ENCODE data around the gene RIMS4.
"Not testable (repeated sequence)": the region's sequence is repeated elsewhere in the genome, so short reads cannot be mapped to it uniquely, and the experiment has no call there.

RIMS4 gene

DNA sequence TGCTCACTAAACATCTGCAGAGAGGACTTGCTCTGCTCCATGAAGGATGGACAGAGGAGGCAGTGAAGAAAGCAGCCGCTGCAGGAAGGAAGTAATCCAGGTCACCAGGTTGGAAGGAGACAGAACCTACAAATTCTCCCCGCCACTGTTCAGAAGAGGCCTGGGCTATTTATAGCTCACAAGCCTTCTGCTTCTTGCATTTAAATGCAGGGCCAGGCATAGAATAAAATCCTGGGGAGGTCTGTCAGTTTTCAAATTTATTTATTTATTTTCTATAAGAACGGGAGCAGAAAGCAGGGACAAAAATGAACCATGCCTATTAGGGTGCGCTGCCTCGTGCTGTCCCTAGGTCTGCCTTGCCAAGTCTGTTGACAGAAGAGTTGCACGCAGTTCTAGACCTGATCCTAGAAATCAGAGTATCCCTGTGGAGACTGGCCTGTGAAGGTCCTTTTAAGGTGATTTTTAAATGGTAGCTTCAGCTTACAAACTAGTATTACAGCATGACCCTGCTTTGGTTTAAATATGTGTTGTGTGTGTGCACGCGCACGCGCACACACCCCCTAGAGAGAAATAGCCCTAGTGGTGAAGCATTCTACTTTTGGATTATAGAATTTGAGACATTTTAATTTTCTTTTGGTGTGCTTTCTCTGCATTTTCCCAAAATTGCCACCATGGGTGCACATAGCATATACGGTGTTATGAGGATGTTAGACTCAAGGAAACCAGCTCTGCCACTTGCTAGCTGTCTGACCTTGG lies 19.5 kb downstream of the RIMS4 start:
- no peak for DNase-seq

DNA sequence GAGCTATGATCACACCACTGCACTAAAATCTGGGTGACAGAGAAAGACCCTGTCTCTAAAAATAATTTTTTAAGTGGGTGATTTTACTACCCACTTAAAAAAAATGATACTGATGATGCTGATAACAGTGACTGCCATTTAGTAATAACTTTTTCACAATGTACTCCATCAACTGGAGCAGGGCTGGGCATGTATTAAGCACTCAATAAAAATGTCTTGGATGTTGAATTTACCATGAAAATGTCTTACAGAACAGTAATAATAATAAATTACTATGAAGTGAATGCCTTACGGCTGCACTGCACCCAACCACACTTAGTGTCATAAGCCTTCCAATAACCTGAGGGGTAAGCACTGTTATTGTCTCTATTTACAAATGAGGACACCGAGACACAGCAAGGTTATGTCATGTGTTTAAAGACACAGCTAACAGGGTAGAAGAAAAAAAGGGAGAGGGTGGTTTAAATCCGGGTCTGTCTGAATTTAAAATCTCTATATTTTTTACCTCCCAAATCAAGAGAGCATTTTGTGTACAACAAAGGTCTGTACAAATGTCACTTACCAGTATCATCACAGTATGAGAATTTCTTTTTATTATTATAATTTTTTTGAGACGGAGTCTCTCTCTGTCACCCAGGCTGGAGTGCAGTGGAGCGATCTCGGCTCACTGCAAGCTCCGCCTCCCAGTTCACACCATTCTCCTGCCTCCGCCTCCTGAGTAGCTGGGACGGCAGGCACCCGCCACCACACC lies 21.5 kb downstream of the RIMS4 start:
- DNase-seq, result no peak

DNA sequence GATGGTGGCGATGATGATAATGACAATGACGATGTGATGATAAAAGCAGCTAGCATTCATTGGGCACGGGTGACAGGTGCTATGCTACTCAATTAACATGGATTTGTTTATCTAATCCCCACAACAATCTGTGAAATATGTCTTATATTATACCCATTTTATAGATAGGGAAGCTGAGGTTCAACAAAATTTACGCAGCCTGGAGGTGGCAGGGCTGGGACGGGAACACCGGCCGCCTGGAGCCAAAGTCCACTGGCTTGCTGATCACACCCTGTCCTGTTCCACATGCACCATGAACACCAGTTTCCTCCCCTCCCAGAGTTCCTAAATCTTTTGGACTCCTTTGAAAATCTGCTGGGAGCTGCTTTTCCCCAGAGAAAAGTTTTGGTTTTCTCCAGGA lies 23.0 kb downstream of the RIMS4 start:
- no peak for DNase-seq

DNA sequence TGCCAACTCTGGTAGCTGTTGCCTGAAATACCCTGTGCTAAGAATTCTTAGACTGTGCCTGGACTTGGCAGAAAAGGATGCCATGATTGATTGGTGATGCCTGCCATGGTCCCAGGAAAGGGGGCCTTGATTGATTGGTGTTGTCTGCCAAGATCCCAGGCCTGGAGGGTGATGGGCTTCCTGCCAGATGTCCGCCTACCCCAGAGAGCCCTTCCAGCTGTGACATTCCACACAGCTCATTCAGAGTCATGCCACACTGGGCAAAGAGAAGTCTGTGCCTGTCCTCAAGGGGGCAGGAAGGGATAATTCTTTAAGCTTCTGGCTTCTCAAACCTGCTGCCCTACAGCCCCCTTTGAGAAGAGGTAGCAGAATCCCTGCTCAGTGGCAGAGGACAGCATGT lies 24.6 kb downstream of the RIMS4 start:
- DNase-seq, result no peak

DNA sequence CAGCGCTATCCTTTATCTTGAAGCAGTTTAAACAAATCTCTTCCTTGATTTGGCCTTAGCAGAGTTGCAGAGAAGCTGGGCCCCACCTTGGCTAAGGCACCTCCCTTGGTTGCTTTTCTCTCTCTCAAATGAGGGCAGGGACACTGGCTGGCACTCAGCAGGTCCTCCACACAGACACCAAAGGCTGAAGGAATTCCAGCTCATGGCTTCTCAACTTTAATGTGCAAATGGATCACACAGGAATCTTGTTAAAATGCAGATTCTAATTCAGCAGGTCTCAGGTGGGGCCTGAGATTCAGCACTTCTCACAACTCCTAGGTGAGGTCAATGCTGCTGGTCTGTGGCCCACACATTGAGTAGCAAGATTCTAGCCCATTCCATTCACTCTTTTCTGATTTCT lies 25.7 kb downstream of the RIMS4 start:
- DNase-seq, result no peak

DNA sequence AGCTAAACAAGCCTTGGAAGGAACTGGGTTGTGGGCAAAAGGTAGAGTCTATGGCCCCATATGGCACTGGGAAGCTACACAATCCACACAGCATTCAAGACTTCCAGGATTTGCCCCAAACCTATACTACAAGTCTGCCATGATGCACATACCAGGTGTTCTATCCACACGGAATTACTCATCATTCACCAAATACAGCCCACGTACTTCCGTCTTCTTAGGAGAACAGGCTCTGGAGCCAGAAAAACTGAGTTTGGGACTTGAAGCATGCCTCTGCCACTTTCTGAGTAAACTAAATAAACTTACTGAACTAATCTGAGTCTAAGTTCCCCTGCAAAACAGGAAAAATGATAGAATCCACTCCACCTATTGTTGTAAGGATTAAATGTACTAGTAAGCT lies 28.6 kb downstream of the RIMS4 start:
- DNase-seq, result no peak

DNA sequence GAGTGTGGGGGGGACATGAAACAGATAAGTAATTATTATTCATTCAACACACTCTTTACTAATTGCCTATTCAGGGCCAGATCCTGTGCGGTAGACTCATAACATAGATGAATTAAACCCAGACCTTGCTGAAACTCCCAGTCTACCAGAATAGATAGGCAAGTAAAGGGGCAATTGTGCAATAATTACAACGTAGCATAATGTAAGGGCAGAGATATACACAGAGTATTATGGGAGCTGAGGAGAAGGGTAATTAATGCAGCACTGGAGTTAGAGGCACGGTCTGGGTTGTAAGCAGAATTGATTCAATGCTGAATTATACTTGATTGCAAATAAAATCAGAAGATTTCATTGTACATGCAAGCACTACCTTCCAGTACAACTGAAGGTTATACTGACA lies 29.2 kb downstream of the RIMS4 start:
- DNase-seq, result no peak

DNA sequence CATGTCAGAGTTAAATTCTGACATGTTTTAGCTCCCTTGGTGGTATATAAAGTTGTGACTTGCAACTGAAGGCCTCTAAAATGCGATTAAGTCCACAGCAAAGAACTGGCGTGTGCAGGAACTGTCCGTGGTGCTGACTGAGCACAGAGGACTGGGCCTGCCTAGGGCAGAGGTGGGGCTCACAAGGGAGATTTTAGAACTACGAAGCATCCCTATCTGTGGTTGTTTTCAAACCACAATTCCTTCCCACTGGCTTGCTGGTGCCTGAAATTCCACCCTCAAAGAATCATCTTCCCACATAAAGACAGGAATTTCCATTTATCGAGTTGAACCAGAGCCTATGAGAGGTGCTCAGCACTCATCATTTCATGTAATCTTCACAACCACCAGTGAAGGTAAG lies 30.1 kb downstream of the RIMS4 start:
- peak; percentile 24 for DNase-seq

DNA sequence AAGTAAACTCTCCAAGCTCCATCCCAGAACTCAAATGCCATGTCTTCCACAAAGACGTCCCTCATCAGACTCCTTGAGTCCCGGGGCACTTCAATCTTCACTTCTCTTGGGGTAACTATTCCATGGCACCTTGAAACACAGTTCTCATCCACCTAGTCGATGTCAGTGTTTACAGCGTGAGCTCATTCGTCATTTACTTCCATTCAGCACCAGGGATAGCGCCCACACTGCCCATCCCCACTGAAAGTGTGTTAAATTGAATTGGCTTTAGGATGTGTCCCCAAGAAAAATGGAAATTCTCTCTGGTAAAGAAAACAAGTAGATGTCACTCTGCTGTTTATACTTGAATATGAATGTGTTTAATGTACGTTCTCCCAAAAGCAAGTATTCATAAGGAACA lies 33.4 kb downstream of the RIMS4 start:
- no peak for DNase-seq

DNA sequence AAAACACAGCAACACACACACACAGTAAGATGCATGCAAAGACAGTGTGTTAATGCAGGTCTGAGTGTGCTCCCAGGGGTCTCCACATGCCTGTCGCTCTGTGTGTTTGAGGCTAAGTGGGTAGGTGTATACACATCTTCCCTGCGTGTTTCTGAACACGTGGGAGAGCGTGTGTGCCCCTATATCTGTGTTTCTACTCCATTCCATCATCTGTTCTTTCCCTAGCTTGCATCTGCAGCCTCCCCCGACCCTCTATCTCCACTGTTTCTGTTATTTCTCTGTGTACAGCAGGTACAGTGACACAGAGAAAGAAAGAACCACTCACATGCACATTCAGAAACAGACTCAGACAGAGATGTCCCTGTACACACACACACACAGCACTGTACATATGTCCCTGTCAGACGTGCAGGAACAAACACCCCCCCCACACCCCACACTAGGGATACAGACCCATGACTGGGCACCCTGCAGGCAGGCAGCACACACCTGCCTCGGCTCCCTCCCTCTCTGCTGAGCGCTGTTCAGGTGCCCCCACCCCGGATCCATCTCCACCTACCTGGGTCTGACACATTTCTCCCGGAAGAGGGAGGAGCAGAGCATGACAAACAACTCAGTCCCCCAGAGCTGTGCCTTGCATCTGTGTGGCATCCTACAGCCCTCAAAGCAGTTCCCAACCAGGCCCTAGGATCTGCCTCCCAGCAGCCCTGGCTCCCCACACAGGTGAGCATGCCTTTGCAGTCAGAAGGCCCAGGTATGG lies 37.1 kb downstream of the RIMS4 start:
- no peak for DNase-seq

DNA sequence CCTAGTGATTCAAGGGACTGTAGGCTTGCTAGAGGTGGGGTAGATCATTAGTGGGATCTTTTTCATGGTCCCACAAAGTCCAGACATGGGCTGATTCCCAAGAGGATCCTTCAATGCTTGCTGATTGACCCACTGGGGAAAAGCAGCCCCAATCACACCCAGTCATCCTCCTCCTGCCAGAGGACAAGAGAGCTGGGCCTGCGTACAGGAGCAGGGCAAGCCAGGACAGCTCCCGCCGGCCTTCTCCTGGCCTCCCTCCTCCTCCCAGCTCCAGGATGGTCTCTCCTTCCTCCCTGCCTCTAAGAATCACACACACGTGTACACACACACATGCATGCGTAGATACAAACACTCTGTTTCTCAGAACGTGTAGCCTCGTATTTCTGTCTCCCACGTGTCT lies 37.7 kb downstream of the RIMS4 start:
- DNase-seq, result no peak

DNA sequence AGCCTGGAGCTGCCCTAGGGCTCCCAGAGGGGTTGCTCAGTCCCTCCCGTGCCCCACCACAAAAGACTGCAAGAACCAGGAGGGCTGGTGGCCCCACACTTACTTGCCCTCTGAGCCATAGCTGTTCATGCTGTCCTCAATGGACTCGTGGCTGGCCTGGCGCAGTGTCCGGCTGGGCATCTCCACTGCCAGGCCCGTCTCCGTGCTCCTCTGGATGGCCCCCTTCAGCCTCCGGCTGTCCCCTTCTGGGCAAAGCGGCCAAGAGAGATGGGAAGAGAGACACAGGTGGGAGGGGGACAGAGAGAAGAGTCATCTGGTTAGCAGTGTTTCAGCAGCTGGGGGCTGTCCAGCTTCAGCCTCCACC lies 39.2 kb downstream of the RIMS4 start:
- no peak for DNase-seq

DNA sequence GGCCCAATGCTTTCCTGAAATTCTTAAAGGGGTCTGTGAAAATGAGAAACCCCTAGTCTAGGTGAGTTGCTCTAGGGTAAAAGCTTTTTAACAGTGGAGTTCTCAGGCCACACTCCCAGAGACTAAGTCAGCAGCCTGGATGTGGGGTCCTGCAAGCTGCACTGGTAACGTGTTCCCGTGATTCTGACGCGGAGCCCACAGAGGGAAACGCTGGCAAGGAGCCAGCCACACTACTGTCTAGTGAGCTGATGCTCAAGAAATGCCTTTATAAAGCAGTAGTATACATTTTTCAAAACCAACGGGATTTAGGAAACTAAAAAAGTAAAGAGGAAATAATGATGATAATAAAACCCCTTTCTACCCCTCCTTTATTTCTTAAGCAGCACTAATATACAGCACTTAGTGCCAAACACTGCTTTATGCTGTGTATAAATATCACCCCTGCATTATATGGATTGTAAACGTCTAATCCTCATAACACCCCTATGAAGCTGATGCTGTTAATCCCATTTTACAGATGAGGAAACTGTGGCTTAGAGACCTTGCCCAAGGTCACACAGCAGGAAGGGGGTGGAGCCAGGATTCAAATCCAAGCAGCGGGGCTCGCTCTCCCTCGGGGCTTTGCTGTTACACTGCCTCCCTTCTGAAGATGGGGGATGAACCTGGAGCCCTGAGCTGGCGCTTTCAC lies 39.7 kb downstream of the RIMS4 start:
- no peak for DNase-seq

DNA sequence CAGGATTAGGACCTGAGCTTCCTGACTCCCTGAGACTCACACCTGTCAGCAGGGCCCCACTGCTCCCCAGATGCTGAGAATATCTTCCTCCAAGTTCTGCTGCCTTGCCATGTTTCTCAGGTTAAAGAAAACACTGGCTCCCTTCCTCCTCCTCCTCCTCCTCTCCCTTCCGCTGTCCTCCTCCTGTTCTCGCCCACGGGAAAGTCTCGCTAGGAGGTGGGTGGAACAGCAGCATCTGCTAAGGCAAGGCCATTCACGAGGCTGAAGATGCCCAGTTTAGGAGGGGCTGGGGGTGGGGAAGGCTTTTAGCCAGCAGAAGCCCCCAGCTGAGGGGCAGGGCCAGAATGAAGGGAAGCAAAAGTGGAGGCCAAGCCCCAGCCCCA lies 40.9 kb downstream of the RIMS4 start:
- no peak for DNase-seq

DNA sequence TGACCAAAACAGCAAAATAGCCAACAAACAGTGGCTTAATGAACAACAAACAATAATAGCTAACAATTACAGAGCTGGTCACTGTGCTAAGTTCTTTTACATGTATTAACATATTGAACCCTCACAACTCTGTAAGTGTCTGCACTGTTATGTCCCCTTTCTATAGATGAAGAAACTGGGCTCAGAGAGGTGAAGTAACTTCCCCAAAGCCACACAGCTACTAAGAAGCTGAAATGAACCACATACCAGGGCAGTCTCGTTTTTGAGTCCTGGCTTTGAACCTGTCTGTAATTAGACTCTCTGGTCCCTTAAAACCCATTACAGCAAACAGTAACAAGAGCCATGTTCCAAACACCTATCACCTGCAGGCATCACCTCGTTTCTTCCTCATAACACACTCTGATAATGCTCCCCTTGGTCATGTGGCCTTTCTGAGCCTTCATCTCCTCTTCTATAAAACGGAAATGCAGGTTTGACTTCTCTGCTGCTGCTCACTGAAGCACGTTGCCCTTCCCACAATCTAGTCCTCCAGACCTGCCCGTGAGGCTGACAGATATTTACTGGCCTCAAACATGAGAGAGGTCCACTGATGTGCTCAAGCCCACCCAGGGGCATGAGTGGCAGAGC lies 41.4 kb downstream of the RIMS4 start:
- DNase-seq, result no peak

DNA sequence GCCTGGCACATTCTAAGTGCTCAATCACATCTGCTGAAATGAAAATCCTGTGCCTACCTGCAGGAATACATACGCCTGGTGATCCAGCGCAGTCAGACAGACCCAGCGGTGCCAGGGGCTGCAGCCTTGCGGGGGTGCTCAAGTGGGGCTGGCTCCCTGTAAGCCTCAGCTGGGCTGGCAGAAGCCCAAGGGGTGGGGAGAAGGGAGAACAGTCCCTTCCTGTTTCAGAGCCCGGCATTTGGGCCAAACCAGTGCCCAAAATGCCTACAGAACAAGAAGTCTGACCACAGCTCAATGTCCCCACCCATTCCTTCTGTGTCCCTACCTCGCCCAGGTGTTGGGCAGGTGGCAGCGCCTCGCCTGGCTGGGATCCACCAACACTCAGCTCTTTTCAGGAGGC lies 42.1 kb downstream of the RIMS4 start:
- no peak for DNase-seq

DNA sequence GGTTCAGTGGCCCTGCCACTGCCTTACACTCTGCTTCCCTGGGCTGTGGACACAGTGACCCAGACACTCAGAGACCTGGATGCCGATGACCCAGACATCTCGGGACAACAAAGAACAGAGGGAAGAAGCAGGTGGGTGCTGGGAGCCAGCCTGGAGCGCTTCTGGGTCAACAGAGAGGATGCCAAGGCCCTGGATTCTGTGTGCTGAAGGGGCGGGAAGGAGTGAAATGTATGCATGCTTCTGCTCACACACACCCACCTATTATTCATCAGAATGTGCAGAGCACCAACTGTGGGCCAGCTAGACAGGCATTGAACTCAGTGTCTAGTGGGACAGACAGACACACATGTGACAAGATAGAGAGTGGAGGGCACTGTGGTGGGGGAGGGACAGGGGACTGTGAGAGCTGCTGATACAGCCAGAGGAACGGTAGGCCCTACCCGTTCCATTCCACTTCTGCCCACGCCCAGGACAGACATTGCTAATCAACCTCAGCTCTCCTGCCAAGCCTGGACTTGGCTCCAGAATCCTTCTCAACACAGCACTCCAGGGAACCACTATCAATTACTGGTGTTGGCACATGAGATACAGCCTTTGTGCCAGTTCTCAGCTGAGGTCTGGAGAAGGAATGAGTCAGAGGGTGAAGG lies 44.5 kb downstream of the RIMS4 start:
- no peak for DNase-seq

DNA sequence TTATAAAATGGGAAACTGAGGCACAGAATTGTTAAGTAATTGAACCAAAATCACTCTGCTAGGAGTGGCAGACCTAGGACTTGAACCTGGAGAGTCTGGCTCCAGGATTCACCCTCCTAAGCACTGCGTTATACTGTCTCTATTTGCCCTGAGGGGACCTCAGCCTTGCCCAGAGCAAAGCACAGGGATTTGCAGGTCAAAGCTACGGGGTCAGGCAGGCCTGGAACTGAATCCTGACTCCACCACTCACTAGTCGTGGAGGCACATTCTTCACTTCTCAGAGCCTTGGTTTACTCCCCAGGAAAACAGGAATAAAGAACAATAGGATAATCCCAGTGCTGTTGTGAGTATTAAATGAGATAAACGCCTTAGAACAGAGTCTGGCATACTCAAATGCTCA lies 45.3 kb downstream of the RIMS4 start:
- DNase-seq, result no peak

DNA sequence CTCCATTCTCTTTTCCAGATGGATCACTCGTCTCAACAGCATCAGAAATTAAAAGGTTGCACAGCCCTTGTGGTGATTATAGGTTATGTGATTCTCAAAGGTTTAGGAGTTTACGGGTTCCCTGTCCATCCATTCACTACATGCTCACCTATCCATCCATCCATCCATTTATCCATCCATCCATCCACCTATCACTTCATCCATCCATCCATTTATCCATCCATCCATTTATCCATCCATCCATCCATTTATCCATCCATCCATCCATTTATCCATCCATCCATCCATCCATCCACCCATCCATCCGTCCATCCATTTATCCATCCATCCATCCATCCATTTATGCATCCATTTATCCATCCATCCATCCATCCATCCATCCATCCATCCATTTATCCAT lies 46.5 kb downstream of the RIMS4 start:
- DNase-seq, result not testable (repeated sequence)

DNA sequence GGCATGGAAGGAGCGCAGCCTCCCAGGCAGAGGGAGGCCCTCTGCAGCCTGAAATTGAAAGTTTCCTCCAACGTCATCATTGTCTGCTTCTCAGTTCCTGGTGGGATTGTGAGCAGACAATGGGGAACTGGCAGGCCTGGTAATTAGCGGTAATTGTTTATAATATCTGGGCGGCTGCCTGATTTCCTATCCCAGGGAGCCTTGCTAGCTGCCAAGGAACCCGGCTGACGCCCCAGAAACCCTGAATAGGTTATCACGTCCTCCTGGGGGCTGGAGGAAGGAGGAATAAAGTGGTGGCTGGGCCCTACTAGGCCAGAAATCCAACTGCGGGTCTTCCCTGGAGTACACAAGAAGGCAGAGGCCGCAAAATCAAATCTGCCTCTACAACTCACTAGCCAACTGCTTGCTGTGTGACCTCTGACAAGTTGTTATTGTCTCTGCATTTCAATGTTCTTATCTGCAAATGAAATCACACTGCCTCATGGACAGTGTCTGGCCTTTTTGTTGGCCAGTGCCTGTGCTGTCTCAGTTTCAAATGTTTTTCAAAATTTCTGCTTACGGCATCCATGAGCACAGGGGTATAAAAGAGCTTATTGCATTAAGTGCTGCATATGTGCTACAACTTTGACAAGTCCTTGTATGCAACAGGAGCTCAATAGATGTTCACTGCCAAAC lies 47.7 kb downstream of the RIMS4 start:
- DNase-seq, result no peak

DNA sequence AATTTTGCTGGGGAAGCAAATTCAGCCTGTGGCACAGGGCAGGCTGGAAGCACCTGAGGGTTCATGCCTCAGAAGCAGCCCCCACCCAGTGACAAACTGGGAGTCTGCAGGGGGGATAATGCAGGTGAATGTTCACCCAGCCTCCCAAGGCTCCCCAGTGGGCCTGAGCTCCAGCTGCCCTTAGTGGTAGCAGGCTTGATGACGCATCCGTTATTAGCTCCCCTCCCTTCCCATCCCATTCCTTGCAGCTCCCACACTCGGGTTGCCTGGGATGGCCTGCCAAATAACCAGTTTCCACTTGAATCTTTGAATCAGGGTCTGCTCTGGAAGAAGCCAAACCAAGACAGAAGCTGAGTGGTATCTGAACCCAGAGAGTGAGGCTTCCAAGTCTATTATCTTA lies 48.9 kb downstream of the RIMS4 start:
- no peak for DNase-seq

DNA sequence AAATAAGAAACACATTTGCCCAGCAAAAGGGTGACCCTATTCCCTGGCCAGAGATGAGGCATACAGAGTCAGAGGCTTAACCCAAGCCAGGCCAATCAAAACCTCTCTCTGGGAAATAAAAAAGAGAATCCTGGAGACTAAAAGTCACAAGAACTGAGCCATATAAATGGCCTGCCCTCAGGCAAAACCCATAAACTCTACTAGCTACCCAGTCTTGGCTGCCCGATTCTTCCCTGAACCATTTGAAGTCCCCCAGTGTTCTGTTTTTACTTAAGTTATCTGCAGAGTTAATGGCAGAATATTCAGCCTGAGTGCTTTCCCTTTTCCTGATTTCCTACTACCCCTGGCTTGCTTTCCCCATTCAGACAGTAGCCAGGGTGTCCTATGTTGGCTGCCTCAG lies 50.8 kb downstream of the RIMS4 start:
- no peak for DNase-seq
